Activated gamma-delta T cell treated with anti-CD3 and anti-CD28 coated beads, Interleukin-2, amount 50 U/mL, for 16 hours (primary cell): ENCODE measurements around the gene C3orf52.
A peak's percentile ranks its signal among the peaks of the same experiment; 100 is the strongest.
"Not testable (repeated sequence)": the region's sequence is repeated elsewhere in the genome, so short reads cannot be mapped to it uniquely, and the experiment has no call there.

Source experiments
- DNase-seq: peaks from one replicate; pipeline ENCODE4 v3.0.0-alpha.2; 2020; ENCODE audit warnings: low read depth

C3orf52 gene

GRCh38 chr3:112086076-112086854 is at the start of gene C3orf52:
TSS of gene C3orf52 (plus strand) at chr3:112086389. CDS start at chr3:112086408, 19 bp downstream.
- peak; percentile 30 for DNase-seq

- not testable (repeated sequence) for DNase-seq
These were observed 49.0 kb upstream of the C3orf52 start for GRCh38 chr3:112037194-112037593.

GRCh38 chr3:112038863-112039262 is 47.3 kb upstream of the C3orf52 start:
- DNase-seq = no peak

- no peak for DNase-seq
These were observed 44.9 kb upstream of the C3orf52 start for GRCh38 chr3:112041321-112041720.

GRCh38 chr3:112042842-112043280 is 43.3 kb upstream of the C3orf52 start:
- DNase-seq = no peak

GRCh38 chr3:112043621-112044201 is 42.5 kb upstream of the C3orf52 start:
- DNase-seq = peak; percentile 5

- no peak for DNase-seq
These were observed 39.6 kb upstream of the C3orf52 start for GRCh38 chr3:112046599-112046998.

GRCh38 chr3:112047264-112047663 is 38.9 kb upstream of the C3orf52 start:
- no peak for DNase-seq

GRCh38 chr3:112048911-112049310 is 37.3 kb upstream of the C3orf52 start:
- DNase-seq = no peak

- DNase-seq = no peak
These were observed 33.0 kb upstream of the C3orf52 start for GRCh38 chr3:112053229-112053628.

GRCh38 chr3:112056451-112056929 is 29.7 kb upstream of the C3orf52 start:
- no peak for DNase-seq

- DNase-seq = no peak
These were observed 26.7 kb upstream of the C3orf52 start for GRCh38 chr3:112059497-112059896.

GRCh38 chr3:112061152-112061551 is 25.0 kb upstream of the C3orf52 start:
- no peak for DNase-seq

GRCh38 chr3:112072387-112073060 is 13.7 kb upstream of the C3orf52 start:
- peak; percentile 18 for DNase-seq

GRCh38 chr3:112074006-112074405 is 12.2 kb upstream of the C3orf52 start:
- no peak for DNase-seq

- DNase-seq = no peak
These were observed 11.3 kb upstream of the C3orf52 start for GRCh38 chr3:112074616-112075497.

- no peak for DNase-seq
These were observed 7.8 kb upstream of the C3orf52 start for GRCh38 chr3:112078125-112079083.

- DNase-seq = no peak
These were observed 3.0 kb upstream of the C3orf52 start for GRCh38 chr3:112083239-112083638.

GRCh38 chr3:112084980-112085705 is 1.0 kb upstream of the C3orf52 start:
- no peak for DNase-seq

- no peak for DNase-seq
These were observed 484 bp upstream of the C3orf52 start for GRCh38 chr3:112085735-112086075.
